GM12801 (cell line): Measurements from ENCODE around the gene TULP4.

Experiments used
- CTCF ChIP-seq: IDR thresholded peaks from one replicate; pipeline ENCODE4 v1.5.1; 2011; ENCODE audit warnings: control low read depth; ENCODE audit not compliant: insufficient read length; ENCODE audit errors: extremely low read depth

TULP4 gene

GRCh38 chr6:158545043-158545966 lies 233.0 kb downstream of the TULP4 start:
- no peak for TF ChIP-seq CTCF

GRCh38 chr6:158548418-158549161 lies 236.3 kb downstream of the TULP4 start:
- no peak for TF ChIP-seq CTCF

- no peak for TF ChIP-seq CTCF
Observed at GRCh38 chr6:158552055-158552795, 240.0 kb downstream of the TULP4 start.

- no peak for TF ChIP-seq CTCF
Observed at GRCh38 chr6:158552796-158553138, 240.5 kb downstream of the TULP4 start.

- TF ChIP-seq CTCF = no peak
Observed at GRCh38 chr6:158554611-158555361, 242.5 kb downstream of the TULP4 start.

GRCh38 chr6:158556113-158556512 lies 243.8 kb downstream of the TULP4 start:
- no peak for TF ChIP-seq CTCF
